ENCODE measurements around the gene CEACAM16. TPM values are rescaled to one million over a fixed set of nuclear protein-coding genes. Genes with fewer than 3 reads are reported as not detected.
A peak's percentile ranks its signal among the peaks of the same experiment; 100 is the strongest.

CEACAM16 gene
- total and polyA plus RNA-seq, 4 donors, result not detected

- no peak for DNase-seq (ENCODE audit: low read depth in 4 of 6, low spot score in 6 of 6)
- Histone ChIP-seq H3K4me3 (ENCODE audit: low read depth, low read length) (no peak overlapping the region), H3K27me3 (ENCODE audit: control insufficient read depth, insufficient read depth, low read length) (peaks cover 56% of the 10 kb centered on the region), H3K9me3 (ENCODE audit: control insufficient read depth, insufficient read depth, low read length) (no peaks in the 10 kb centered on the region), H3K4me1 (ENCODE audit: control insufficient read depth, insufficient read depth, low read length) (peaks cover 46% of the 10 kb centered on the region), H3K27ac (ENCODE audit: low read depth, low read length) (no peak overlapping the region), H3K36me3 (ENCODE audit: control insufficient read depth, insufficient read depth, low read length) (peaks cover 3% of the 10 kb centered on the region)
- 82% methylated on average over 2 of the region's 7 CpGs for WGBS (ENCODE audit: insufficient coverage)
These were observed 57.2 kb downstream of the CEACAM16 start for GRCh38 chr19:44756089-44756562.

- peaks cover 46% of the 10 kb centered on the region for H3K4me1 ChIP-seq (ENCODE audit: control insufficient read depth, insufficient read depth, low read length)
- WGBS (ENCODE audit: insufficient coverage), result 5% methylated on average over 48 of the region's 53 CpGs
- H3K4me3 ChIP-seq (ENCODE audit: low read depth, low read length), result peak overlapping the region; percentile 59
- peak in 2 of 6 donors; percentile 74 to 82 for DNase-seq (ENCODE audit: low read depth in 4 of 6, low spot score in 6 of 6)
- no peaks in the 10 kb centered on the region for H3K9me3 ChIP-seq (ENCODE audit: control insufficient read depth, insufficient read depth, low read length)
- H3K27me3 ChIP-seq (ENCODE audit: control insufficient read depth, insufficient read depth, low read length), result peaks cover 54% of the 10 kb centered on the region
- H3K27ac ChIP-seq (ENCODE audit: low read depth, low read length), result peak overlapping the region; percentile 73
- peaks cover 3% of the 10 kb centered on the region for H3K36me3 ChIP-seq (ENCODE audit: control insufficient read depth, insufficient read depth, low read length)
These were observed 58.2 kb downstream of the CEACAM16 start for GRCh38 chr19:44757057-44757734.

- Histone ChIP-seq H3K4me1 (ENCODE audit: control insufficient read depth, insufficient read depth, low read length) (peaks cover 46% of the 10 kb centered on the region), H3K36me3 (ENCODE audit: control insufficient read depth, insufficient read depth, low read length) (peaks cover 3% of the 10 kb centered on the region), H3K4me3 (ENCODE audit: low read depth, low read length) (peak overlapping the region; percentile 59), H3K27ac (ENCODE audit: low read depth, low read length) (peak overlapping the region; percentile 73), H3K9me3 (ENCODE audit: control insufficient read depth, insufficient read depth, low read length) (no peaks in the 10 kb centered on the region), H3K27me3 (ENCODE audit: control insufficient read depth, insufficient read depth, low read length) (peaks cover 47% of the 10 kb centered on the region)
- WGBS (ENCODE audit: insufficient coverage), result under 1% methylated on average over 68 of the region's 68 CpGs
- peak in 2 of 6 donors; percentile 81 to 85 for DNase-seq (ENCODE audit: low read depth in 4 of 6, low spot score in 6 of 6)
These were observed 59.0 kb downstream of the CEACAM16 start for GRCh38 chr19:44757735-44758505.

GRCh38 chr19:44758596-44758995 lies 59.6 kb downstream of the CEACAM16 start:
- Histone ChIP-seq H3K9me3 (ENCODE audit: control insufficient read depth, insufficient read depth, low read length) (no peaks in the 10 kb centered on the region), H3K27me3 (ENCODE audit: control insufficient read depth, insufficient read depth, low read length) (peaks cover 41% of the 10 kb centered on the region), H3K4me3 (ENCODE audit: low read depth, low read length) (peak overlapping the region; percentile 59), H3K4me1 (ENCODE audit: control insufficient read depth, insufficient read depth, low read length) (peaks cover 39% of the 10 kb centered on the region), H3K27ac (ENCODE audit: low read depth, low read length) (no peak overlapping the region), H3K36me3 (ENCODE audit: control insufficient read depth, insufficient read depth, low read length) (peaks cover 3% of the 10 kb centered on the region)
- WGBS (ENCODE audit: insufficient coverage), result 8% methylated on average over 9 of the region's 9 CpGs
- no peak for DNase-seq (ENCODE audit: low read depth in 4 of 6, low spot score in 6 of 6)

GRCh38 chr19:44759083-44759804 lies 60.3 kb downstream of the CEACAM16 start:
- Histone ChIP-seq H3K4me1 (ENCODE audit: control insufficient read depth, insufficient read depth, low read length) (peaks cover 33% of the 10 kb centered on the region), H3K9me3 (ENCODE audit: control insufficient read depth, insufficient read depth, low read length) (no peaks in the 10 kb centered on the region), H3K36me3 (ENCODE audit: control insufficient read depth, insufficient read depth, low read length) (peaks cover 3% of the 10 kb centered on the region), H3K4me3 (ENCODE audit: low read depth, low read length) (no peak overlapping the region), H3K27me3 (ENCODE audit: control insufficient read depth, insufficient read depth, low read length) (peaks cover 35% of the 10 kb centered on the region), H3K27ac (ENCODE audit: low read depth, low read length) (no peak overlapping the region)
- no peak for DNase-seq (ENCODE audit: low read depth in 4 of 6, low spot score in 6 of 6)
- 51% methylated on average over 4 of the region's 10 CpGs for WGBS (ENCODE audit: insufficient coverage)

Small RNA genes within 50 kb of the gene (small RNA-seq; reads per million reads assigned to genes)
- not detected for gene RF00285 (ENCODE audit: low replicate concordance)

Other genes with a start within 250 kb of the CEACAM16 start
- 10 to 100 TPM; 15.5 to 15.8 TPM for gene ZNF180, start 198.6 kb upstream of the CEACAM16 start, total RNA-seq
- gene ZNF180, start 198.6 kb upstream of the CEACAM16 start, polyA plus RNA-seq (ENCODE audit: insufficient read length in 2 of 2), result 10 to 100 TPM in 1 of 2 donors, 1 to 10 TPM in 1; 9.0 to 12.5 TPM
- gene CEACAM20, start 169.5 kb upstream of the CEACAM16 start, total RNA-seq, result under 1 TPM in 1 of 2 donors, not detected in 1; 0.10 TPM
- gene CEACAM20, start 169.5 kb upstream of the CEACAM16 start, polyA plus RNA-seq (ENCODE audit: insufficient read length in 2 of 2), result not detected
- not detected for gene IGSF23, start 85.6 kb upstream of the CEACAM16 start, total RNA-seq
- gene IGSF23, start 85.6 kb upstream of the CEACAM16 start, polyA plus RNA-seq (ENCODE audit: insufficient read length in 2 of 2), result not detected
- gene PVR, start 55.2 kb upstream of the CEACAM16 start, total RNA-seq, result 10 to 100 TPM; 25.3 to 29.8 TPM
- 10 to 100 TPM; 25.7 to 26.3 TPM for gene PVR, start 55.2 kb upstream of the CEACAM16 start, polyA plus RNA-seq (ENCODE audit: insufficient read length in 2 of 2)
- 1 to 10 TPM in 1 of 2 donors, under 1 TPM in 1; 0.79 to 4.1 TPM for gene CEACAM19, start 27.7 kb upstream of the CEACAM16 start, total RNA-seq
- gene CEACAM19, start 27.7 kb upstream of the CEACAM16 start, polyA plus RNA-seq (ENCODE audit: insufficient read length in 2 of 2), result 10 to 100 TPM in 1 of 2 donors, 1 to 10 TPM in 1; 9.9 to 21.5 TPM
- 1 to 10 TPM; 1.6 to 2.2 TPM for gene BCL3, start 49.6 kb downstream of the CEACAM16 start, total RNA-seq
- gene BCL3, start 49.6 kb downstream of the CEACAM16 start, polyA plus RNA-seq (ENCODE audit: insufficient read length in 2 of 2), result 1 to 10 TPM; 7.3 to 9.6 TPM
- gene CBLC, start 78.7 kb downstream of the CEACAM16 start, total RNA-seq, result not detected
- gene CBLC, start 78.7 kb downstream of the CEACAM16 start, polyA plus RNA-seq (ENCODE audit: insufficient read length in 2 of 2), result under 1 TPM; 0.25 to 0.44 TPM
- 10 to 100 TPM; 24.1 to 34.3 TPM for gene BCAM, start 110.0 kb downstream of the CEACAM16 start, total RNA-seq
- 10 to 100 TPM; 30.1 to 43.8 TPM for gene BCAM, start 110.0 kb downstream of the CEACAM16 start, polyA plus RNA-seq (ENCODE audit: insufficient read length in 2 of 2)
- gene NECTIN2, start 147.1 kb downstream of the CEACAM16 start, total RNA-seq, result 10 to 100 TPM; 29.8 to 85.0 TPM
- 10 to 100 TPM; 63.3 to 78.3 TPM for gene NECTIN2, start 147.1 kb downstream of the CEACAM16 start, polyA plus RNA-seq (ENCODE audit: insufficient read length in 2 of 2)
- gene TOMM40, start 192.1 kb downstream of the CEACAM16 start, total RNA-seq, result 10 to 100 TPM; 21.8 to 34.5 TPM
- gene TOMM40, start 192.1 kb downstream of the CEACAM16 start, polyA plus RNA-seq (ENCODE audit: insufficient read length in 2 of 2), result 10 to 100 TPM; 61.4 to 66.1 TPM
- gene APOE, start 206.6 kb downstream of the CEACAM16 start, total RNA-seq, result 100 to 1,000 TPM; 317 to 945 TPM
- gene APOE, start 206.6 kb downstream of the CEACAM16 start, polyA plus RNA-seq (ENCODE audit: insufficient read length in 2 of 2), result 100 to 1,000 TPM; 735 to 762 TPM
- gene APOC1, start 215.5 kb downstream of the CEACAM16 start, total RNA-seq, result 10 to 100 TPM; 28.3 to 93.9 TPM
- gene APOC1, start 215.5 kb downstream of the CEACAM16 start, polyA plus RNA-seq (ENCODE audit: insufficient read length in 2 of 2), result 100 to 1,000 TPM; 101 to 103 TPM
- under 1 TPM in 1 of 2 donors, not detected in 1; 0.22 TPM for gene APOC4, start 243.1 kb downstream of the CEACAM16 start, total RNA-seq
- not detected for gene APOC4, start 243.1 kb downstream of the CEACAM16 start, polyA plus RNA-seq (ENCODE audit: insufficient read length in 2 of 2)
- 10 to 100 TPM; 10.1 to 14.8 TPM for gene APOC2, start 246.9 kb downstream of the CEACAM16 start, total RNA-seq
- 10 to 100 TPM; 26.9 to 35.8 TPM for gene APOC2, start 246.9 kb downstream of the CEACAM16 start, polyA plus RNA-seq (ENCODE audit: insufficient read length in 2 of 2)

Data from spinal cord (tissue), 10 donors.